Astrocyte of the spinal cord (primary cell): ENCODE measurements around the gene SCAMP4.
A peak's percentile ranks its signal among the peaks of the same experiment; 100 is the strongest.
"Not testable (repeated sequence)": the region's sequence is repeated elsewhere in the genome, so short reads cannot be mapped to it uniquely, and the experiment has no call there.

Experiments
- DNase-seq: peaks from one replicate; pipeline ENCODE4 v3.0.0; 2011; ENCODE audit warnings: low read depth, low spot score
- H3K4me3 ChIP-seq: 2 replicates; pipeline ENCODE4 v1.5.1; 2011; ENCODE audit warnings: low read depth, mild to moderate bottlenecking, low read length, moderate library complexity
- in situ Hi-C: cut with HindIII; loops from 2 replicates; pipeline ENCODE4 v1.10.0; 2017; ENCODE audit warnings: low sequenced_read_pairs
- TF ChIP-seq, protein P1 (sequence below): IDR thresholded peaks from 2 replicates; pipeline ENCODE4 v1.5.1; 2012; ENCODE audit warnings: low read depth, mild to moderate bottlenecking, low read length, inconsistent platforms

The SCAMP4 gene

DNA sequence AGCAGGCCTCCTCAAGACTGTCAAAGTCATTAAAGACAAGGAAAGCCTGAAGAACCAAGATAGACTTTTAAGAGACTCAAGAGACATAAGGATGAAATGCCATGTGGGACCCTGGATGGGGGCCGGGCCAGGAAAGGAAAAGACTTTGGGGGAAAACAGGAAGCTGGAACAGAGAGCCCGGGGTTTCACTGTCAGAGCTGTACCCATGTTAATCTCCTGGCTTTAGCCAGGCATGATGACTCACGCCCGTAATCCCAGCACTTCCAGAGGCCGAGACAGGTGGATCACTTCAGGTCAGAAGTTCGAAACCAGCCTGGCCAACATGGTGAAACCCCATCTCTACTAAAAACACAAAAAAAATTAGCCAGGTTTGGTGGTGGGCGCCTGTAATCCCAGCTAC lies 36.2 kb upstream of the SCAMP4 start:
- TF ChIP-seq, protein P1, sequence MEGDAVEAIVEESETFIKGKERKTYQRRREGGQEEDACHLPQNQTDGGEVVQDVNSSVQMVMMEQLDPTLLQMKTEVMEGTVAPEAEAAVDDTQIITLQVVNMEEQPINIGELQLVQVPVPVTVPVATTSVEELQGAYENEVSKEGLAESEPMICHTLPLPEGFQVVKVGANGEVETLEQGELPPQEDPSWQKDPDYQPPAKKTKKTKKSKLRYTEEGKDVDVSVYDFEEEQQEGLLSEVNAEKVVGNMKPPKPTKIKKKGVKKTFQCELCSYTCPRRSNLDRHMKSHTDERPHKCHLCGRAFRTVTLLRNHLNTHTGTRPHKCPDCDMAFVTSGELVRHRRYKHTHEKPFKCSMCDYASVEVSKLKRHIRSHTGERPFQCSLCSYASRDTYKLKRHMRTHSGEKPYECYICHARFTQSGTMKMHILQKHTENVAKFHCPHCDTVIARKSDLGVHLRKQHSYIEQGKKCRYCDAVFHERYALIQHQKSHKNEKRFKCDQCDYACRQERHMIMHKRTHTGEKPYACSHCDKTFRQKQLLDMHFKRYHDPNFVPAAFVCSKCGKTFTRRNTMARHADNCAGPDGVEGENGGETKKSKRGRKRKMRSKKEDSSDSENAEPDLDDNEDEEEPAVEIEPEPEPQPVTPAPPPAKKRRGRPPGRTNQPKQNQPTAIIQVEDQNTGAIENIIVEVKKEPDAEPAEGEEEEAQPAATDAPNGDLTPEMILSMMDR: no peak
- DNase-seq: no peak
- H3K4me3 ChIP-seq: no peak overlapping the region
- in situ Hi-C loops: no loop called here

GRCh38 chr19:1871140-1871597 lies 34.0 kb upstream of the SCAMP4 start:
- H3K4me3 ChIP-seq: no peak overlapping the region
- in situ Hi-C loops: no loop called here
- DNase-seq: no peak
- TF ChIP-seq, protein P1: no peak

DNA sequence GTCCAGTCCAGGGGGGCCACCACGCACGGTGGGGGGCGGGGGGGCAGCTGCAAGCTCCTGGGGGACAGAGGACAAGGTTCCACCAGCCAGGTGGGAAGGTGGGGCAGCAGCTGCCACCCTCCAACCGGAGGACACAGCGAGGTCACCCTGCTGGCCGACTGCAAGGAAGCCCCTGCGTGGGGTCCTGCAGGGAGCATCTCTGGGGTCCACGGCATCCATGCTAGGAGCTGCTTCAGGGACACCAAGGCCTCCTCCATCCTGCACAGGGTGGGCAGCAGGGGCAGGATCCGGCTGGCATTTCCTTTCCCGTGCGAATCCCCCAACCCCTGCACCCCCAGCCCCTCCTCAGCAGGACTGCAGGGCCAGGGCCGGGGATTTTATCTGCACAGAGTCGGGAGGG lies 33.6 kb upstream of the SCAMP4 start:
- TF ChIP-seq, protein P1: no peak
- in situ Hi-C loops: no loop called here
- no peak overlapping the region for H3K4me3 ChIP-seq
- DNase-seq: no peak

DNA sequence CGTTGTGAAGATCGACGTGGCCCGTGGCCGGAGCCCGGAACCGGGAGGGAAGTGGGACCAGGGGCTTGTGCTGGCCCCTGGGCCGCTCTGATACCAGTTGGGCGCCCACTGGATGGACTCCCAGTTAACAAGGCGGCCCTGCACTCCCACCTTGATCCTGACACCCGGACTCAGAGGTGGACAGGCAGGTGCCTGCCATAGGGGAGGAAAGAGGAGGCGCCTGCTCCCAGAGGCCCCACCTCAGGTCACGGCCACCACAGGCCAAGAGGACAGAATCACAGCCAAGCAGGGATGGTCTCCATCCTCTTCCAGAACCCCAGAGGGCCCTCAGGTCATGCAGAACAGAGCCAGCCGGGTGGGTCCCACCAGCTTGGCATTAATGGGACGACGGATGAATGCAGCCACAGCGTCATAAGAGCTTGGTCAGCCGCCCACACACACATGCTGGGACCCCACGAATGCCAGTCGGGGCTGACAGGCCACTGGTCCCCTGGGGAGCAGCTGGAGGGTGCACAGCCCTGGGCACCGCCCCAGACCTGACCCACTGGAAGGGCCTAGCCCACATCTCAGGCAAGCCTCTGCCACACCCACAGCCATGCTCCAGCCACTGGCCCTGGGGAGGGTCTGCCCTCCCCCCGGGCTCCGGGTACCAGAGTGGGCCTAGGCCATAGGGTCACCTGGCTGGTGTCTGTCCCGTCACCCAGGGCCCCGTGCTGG lies 32.2 kb upstream of the SCAMP4 start:
- TF ChIP-seq, protein P1: no peak
- H3K4me3 ChIP-seq: no peak overlapping the region
- DNase-seq: no peak
- in situ Hi-C loops: no loop called here

DNA sequence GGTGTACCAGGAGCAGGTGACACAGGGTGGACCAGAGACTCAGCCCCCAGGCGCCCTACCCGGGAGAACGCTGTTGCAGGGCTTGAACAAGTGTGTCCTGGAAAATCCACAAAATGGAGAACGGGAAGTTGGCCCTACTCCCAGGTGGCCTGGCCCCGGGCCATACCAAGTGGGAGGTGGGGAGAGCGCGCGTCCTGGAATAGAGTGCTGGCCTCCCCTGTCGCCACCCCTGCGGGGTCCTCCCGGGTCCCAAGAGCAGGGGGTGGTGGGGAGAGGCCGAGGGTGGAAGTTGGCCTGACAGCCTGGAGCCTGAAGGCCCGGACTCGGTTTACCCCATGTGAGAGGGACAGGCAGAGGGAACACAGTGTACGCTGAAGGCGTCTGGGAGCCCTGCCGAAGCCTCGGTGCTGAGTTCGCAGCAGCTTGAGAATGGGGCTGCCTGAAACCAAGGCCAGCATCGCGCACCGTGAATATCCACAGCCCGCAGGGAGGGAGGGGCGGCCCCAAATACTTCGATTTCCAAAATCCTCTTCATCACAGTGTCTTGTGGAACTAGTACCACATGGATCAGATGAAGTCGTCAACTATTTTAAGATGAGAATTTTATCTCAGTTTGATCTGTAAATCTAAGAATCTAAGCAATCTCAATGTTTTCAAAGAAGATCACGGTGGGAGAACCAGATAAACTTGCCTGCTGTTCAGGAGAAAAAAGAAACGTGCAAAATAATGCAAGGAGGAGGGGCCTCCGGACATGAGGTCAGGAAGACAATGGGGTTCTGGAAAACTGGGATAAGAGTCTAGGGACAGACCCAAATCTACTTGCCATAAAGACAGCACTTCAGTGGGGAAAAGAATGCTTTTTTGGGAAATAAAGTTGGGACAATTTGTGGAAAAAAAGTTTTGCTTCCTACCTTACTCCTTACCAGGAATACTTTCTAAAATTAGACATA lies 31.4 kb upstream of the SCAMP4 start:
- H3K4me3 ChIP-seq: no peak overlapping the region
- TF ChIP-seq, protein P1: no peak
- in situ Hi-C loops: no loop called here
- DNase-seq: no peak

GRCh38 chr19:1874554-1875185 lies 30.5 kb upstream of the SCAMP4 start:
- TF ChIP-seq, protein P1: no peak
- peak overlapping the region; percentile 86 for H3K4me3 ChIP-seq
- in situ Hi-C loops: no loop called here
- no peak for DNase-seq

DNA sequence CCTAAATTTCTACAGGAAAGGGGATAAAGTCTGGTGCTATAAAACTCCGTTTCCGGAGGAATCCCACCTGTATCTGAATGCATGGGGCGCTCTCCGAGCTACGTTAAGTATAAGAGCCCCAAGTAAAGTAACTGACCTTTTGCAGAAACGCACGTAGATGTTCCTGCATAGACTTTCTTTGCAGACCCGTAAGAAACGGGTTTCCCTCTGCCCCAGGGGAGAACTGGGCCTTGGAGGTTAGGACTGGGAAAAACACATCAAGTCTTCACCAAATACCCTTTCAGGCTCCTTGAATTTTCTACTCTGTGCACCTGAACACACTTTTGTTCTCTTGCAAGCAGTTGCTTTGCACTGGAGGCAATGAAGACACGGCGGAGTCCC lies 29.9 kb upstream of the SCAMP4 start:
- in situ Hi-C loops, DNase-seq: not testable (repeated sequence)
- peak overlapping the region; percentile 86 for H3K4me3 ChIP-seq
